ENCODE data around the gene GAREM1.

Gene GAREM1

DNA sequence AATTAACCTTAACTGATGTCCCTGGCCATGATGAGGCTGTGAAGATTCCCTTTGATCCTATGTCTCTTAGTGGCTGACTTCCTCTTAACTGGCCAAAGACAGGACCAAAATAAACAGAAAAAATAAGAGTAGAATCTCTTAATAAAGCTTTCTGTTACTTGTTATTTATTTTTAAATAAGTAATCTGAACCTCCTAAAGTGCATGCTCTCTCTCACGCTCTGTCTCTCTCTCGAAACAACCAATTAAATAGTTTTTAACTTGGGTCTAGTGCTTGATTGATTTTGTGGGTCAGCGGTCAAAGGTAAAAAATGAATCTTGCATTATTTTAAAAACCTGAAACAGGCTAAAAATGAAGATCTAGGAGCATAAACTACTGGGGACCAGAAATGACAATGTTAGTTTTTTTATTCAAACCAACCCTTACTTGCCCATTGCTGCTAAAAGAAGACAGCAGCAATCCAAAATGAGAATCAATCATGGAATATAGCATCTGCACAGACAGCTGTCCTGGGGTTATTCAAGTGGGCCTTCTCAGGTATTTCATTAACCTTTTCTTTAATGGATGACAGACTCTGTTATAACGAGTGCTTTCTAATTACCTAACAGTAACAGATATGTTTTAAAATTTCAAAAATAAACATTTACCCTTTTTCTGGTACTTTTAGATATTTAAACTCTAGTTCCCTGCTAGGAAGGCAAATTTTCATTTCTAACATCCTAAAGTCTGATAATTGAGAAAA lies 11.2 kb downstream of the GAREM1 start:
- H3K79me2 ChIP-seq (ENCODE audit: insufficient read depth, low read length), result no peaks in the 10 kb centered on the region
- H2AFZ ChIP-seq (ENCODE audit: low read depth, low read length), result no peak overlapping the region
- no peak overlapping the region for H3K4me3 ChIP-seq (ENCODE audit: low read depth in 1 of 2, low read length in 2 of 2)
- TF ChIP-seq EZH2 (IDR thresholded peaks at IDR 0.05; ENCODE audit: borderline replicate concordance, low read depth, low read length, severe bottlenecking), result no peak
- TF ChIP-seq, protein P1, sequence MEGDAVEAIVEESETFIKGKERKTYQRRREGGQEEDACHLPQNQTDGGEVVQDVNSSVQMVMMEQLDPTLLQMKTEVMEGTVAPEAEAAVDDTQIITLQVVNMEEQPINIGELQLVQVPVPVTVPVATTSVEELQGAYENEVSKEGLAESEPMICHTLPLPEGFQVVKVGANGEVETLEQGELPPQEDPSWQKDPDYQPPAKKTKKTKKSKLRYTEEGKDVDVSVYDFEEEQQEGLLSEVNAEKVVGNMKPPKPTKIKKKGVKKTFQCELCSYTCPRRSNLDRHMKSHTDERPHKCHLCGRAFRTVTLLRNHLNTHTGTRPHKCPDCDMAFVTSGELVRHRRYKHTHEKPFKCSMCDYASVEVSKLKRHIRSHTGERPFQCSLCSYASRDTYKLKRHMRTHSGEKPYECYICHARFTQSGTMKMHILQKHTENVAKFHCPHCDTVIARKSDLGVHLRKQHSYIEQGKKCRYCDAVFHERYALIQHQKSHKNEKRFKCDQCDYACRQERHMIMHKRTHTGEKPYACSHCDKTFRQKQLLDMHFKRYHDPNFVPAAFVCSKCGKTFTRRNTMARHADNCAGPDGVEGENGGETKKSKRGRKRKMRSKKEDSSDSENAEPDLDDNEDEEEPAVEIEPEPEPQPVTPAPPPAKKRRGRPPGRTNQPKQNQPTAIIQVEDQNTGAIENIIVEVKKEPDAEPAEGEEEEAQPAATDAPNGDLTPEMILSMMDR (IDR thresholded peaks at IDR 0.05; ENCODE audit: borderline replicate concordance, extremely low read depth, low read length, poor library complexity, severe bottlenecking), result no peak
- H3K27me3 ChIP-seq (ENCODE audit: insufficient read depth, low read length, poor library complexity), result peaks cover 3% of the 10 kb centered on the region
- H3K4me1 ChIP-seq (ENCODE audit: insufficient read depth, low read length), result no peaks in the 10 kb centered on the region
- H3K36me3 ChIP-seq (ENCODE audit: insufficient read depth, low read length), result no peaks in the 10 kb centered on the region
- H3K27ac ChIP-seq (ENCODE audit: low read length), result no peak overlapping the region
- ATAC-seq (ENCODE audit: insufficient read depth, low read depth), result no peak
- DNase-seq, result no peak
- H4K20me1 ChIP-seq (ENCODE audit: insufficient read depth, low read length), result no peaks in the 10 kb centered on the region
- no peak overlapping the region for H3K4me2 ChIP-seq (ENCODE audit: insufficient read depth, low read length)
- H3K9ac ChIP-seq (ENCODE audit: low read depth, low read length), result no peak overlapping the region
- no peaks in the 10 kb centered on the region for H3K9me3 ChIP-seq (ENCODE audit: insufficient read depth, low read length, severe bottlenecking)

- Histone ChIP-seq H3K4me3 (ENCODE audit: low read depth in 1 of 2, low read length in 2 of 2) (no peak overlapping the region), H3K27me3 (ENCODE audit: insufficient read depth, low read length, poor library complexity) (peaks cover 3% of the 10 kb centered on the region), H2AFZ (ENCODE audit: low read depth, low read length) (no peak overlapping the region), H3K9ac (ENCODE audit: low read depth, low read length) (no peak overlapping the region), H3K4me2 (ENCODE audit: insufficient read depth, low read length) (no peak overlapping the region), H3K9me3 (ENCODE audit: insufficient read depth, low read length, severe bottlenecking) (no peaks in the 10 kb centered on the region), H3K36me3 (ENCODE audit: insufficient read depth, low read length) (no peaks in the 10 kb centered on the region), H4K20me1 (ENCODE audit: insufficient read depth, low read length) (no peaks in the 10 kb centered on the region), H3K79me2 (ENCODE audit: insufficient read depth, low read length) (no peaks in the 10 kb centered on the region), H3K4me1 (ENCODE audit: insufficient read depth, low read length) (no peaks in the 10 kb centered on the region), H3K27ac (ENCODE audit: low read length) (no peak overlapping the region)
- no peak for DNase-seq
- TF ChIP-seq, protein P1 (IDR thresholded peaks at IDR 0.05; ENCODE audit: borderline replicate concordance, extremely low read depth, low read length, poor library complexity, severe bottlenecking), result no peak
- TF ChIP-seq EZH2 (IDR thresholded peaks at IDR 0.05; ENCODE audit: borderline replicate concordance, low read depth, low read length, severe bottlenecking), result no peak
- no peak for ATAC-seq (ENCODE audit: insufficient read depth, low read depth)
These were observed 15.3 kb downstream of the GAREM1 start for GRCh38 chr18:32455361-32455760.

GRCh38 chr18:32454593-32454992 lies 16.1 kb downstream of the GAREM1 start:
- DNase-seq (no peak), ATAC-seq (ENCODE audit: insufficient read depth, low read depth) (no peak)
- no peak overlapping the region for H3K27ac ChIP-seq (ENCODE audit: low read length)
- no peaks in the 10 kb centered on the region for H3K9me3 ChIP-seq (ENCODE audit: insufficient read depth, low read length, severe bottlenecking)
- no peaks in the 10 kb centered on the region for H3K36me3 ChIP-seq (ENCODE audit: insufficient read depth, low read length)
- no peak overlapping the region for H3K4me3 ChIP-seq (ENCODE audit: low read depth in 1 of 2, low read length in 2 of 2)
- no peaks in the 10 kb centered on the region for H4K20me1 ChIP-seq (ENCODE audit: insufficient read depth, low read length)
- H2AFZ ChIP-seq (ENCODE audit: low read depth, low read length), result no peak overlapping the region
- H3K4me1 ChIP-seq (ENCODE audit: insufficient read depth, low read length), result no peaks in the 10 kb centered on the region
- TF ChIP-seq EZH2 (IDR thresholded peaks at IDR 0.05; ENCODE audit: borderline replicate concordance, low read depth, low read length, severe bottlenecking), result no peak
- TF ChIP-seq, protein P1 (IDR thresholded peaks at IDR 0.05; ENCODE audit: borderline replicate concordance, extremely low read depth, low read length, poor library complexity, severe bottlenecking), result no peak
- H3K9ac ChIP-seq (ENCODE audit: low read depth, low read length), result no peak overlapping the region
- H3K79me2 ChIP-seq (ENCODE audit: insufficient read depth, low read length), result no peaks in the 10 kb centered on the region
- H3K27me3 ChIP-seq (ENCODE audit: insufficient read depth, low read length, poor library complexity), result peaks cover 3% of the 10 kb centered on the region
- no peak overlapping the region for H3K4me2 ChIP-seq (ENCODE audit: insufficient read depth, low read length)

Measured in DND-41 (cell line).